ENCODE results near the gene ANKRD29.

Gene ANKRD29

GRCh38 chr18:23572012-23572411 lies 90.7 kb downstream of the ANKRD29 start:
- TF ChIP-seq CTCF (IDR thresholded peaks at IDR 0.05; ENCODE audit: insufficient read depth, low read length, poor library complexity, severe bottlenecking) = no peak
- DNase-seq (ENCODE audit: extremely low read depth, insufficient read length) = no peak
- H3K36me3 ChIP-seq (ENCODE audit: control insufficient read depth, insufficient read depth, low read length) = peaks cover 6% of the 10 kb centered on the region
- H3K4me3 ChIP-seq (replicated peaks; ENCODE audit: low read depth, low read length) = no peak overlapping the region
- H3K27me3 ChIP-seq (replicated peaks; ENCODE audit: control insufficient read depth, insufficient read depth, low read length) = no peaks in the 10 kb centered on the region

- no peaks in the 10 kb centered on the region for H3K27me3 ChIP-seq (replicated peaks; ENCODE audit: control insufficient read depth, insufficient read depth, low read length)
- no peak for TF ChIP-seq CTCF (IDR thresholded peaks at IDR 0.05; ENCODE audit: insufficient read depth, low read length, poor library complexity, severe bottlenecking)
- H3K4me3 ChIP-seq (replicated peaks; ENCODE audit: low read depth, low read length) = no peak overlapping the region
- peaks cover 5% of the 10 kb centered on the region for H3K36me3 ChIP-seq (ENCODE audit: control insufficient read depth, insufficient read depth, low read length)
- DNase-seq (ENCODE audit: extremely low read depth, insufficient read length) = no peak
Observed at GRCh38 chr18:23570912-23571504, 91.7 kb downstream of the ANKRD29 start.

GRCh38 chr18:23569299-23570063 lies 93.2 kb downstream of the ANKRD29 start:
- no peak for TF ChIP-seq CTCF (IDR thresholded peaks at IDR 0.05; ENCODE audit: insufficient read depth, low read length, poor library complexity, severe bottlenecking)
- DNase-seq (ENCODE audit: extremely low read depth, insufficient read length) = no peak
- Histone ChIP-seq H3K27me3 (replicated peaks; ENCODE audit: control insufficient read depth, insufficient read depth, low read length) (no peaks in the 10 kb centered on the region), H3K4me3 (replicated peaks; ENCODE audit: low read depth, low read length) (no peak overlapping the region), H3K36me3 (ENCODE audit: control insufficient read depth, insufficient read depth, low read length) (peaks cover 5% of the 10 kb centered on the region)

- Histone ChIP-seq H3K27me3 (replicated peaks; ENCODE audit: control insufficient read depth, insufficient read depth, low read length) (no peaks in the 10 kb centered on the region), H3K36me3 (ENCODE audit: control insufficient read depth, insufficient read depth, low read length) (peaks cover 5% of the 10 kb centered on the region), H3K4me3 (replicated peaks; ENCODE audit: low read depth, low read length) (no peak overlapping the region)
- TF ChIP-seq CTCF (IDR thresholded peaks at IDR 0.05; ENCODE audit: insufficient read depth, low read length, poor library complexity, severe bottlenecking) = no peak
- DNase-seq (ENCODE audit: extremely low read depth, insufficient read length) = no peak
Observed at GRCh38 chr18:23568281-23569138, 94.2 kb downstream of the ANKRD29 start.

- Histone ChIP-seq H3K4me3 (replicated peaks; ENCODE audit: low read depth, low read length) (no peak overlapping the region), H3K36me3 (ENCODE audit: control insufficient read depth, insufficient read depth, low read length) (peaks cover 5% of the 10 kb centered on the region), H3K27me3 (replicated peaks; ENCODE audit: control insufficient read depth, insufficient read depth, low read length) (no peaks in the 10 kb centered on the region)
- TF ChIP-seq CTCF (IDR thresholded peaks at IDR 0.05; ENCODE audit: insufficient read depth, low read length, poor library complexity, severe bottlenecking) = no peak
- DNase-seq (ENCODE audit: extremely low read depth, insufficient read length) = no peak
Observed at GRCh38 chr18:23567671-23568070, 95.0 kb downstream of the ANKRD29 start.
